OCI-LY1 (cell line): ENCODE results near the gene NRK.

Experiments used
- H2AFZ ChIP-seq: fragments of 200-600 bp; sonication (generic), shearing (Covaris generic); 2 replicates; pipeline ENCODE4 v1.6.0; 2014; ENCODE audit warnings: antibody characterized with exemption, mild to moderate bottlenecking, low read length
- H3F3A ChIP-seq: fragments of 200-600 bp; sonication (generic), shearing (Covaris generic); 2 replicates; pipeline ENCODE4 v1.6.0; 2014; ENCODE audit warnings: mild to moderate bottlenecking, antibody characterized with exemption, low read length, moderate library complexity; ENCODE audit not compliant: insufficient read depth
- H3K27ac ChIP-seq: fragments of 200-600 bp; sonication (generic); 2 replicates; pipeline ENCODE4 v1.5.1; 2014; ENCODE audit warnings: low read length, mixed run types, mild to moderate bottlenecking, low read depth; ENCODE audit not compliant: poor library complexity, severe bottlenecking
- H3K27me3 ChIP-seq: fragments of 200-600 bp; sonication (generic); 2 replicates; pipeline ENCODE4 v1.6.0; 2014; ENCODE audit warnings: antibody characterized with exemption, mild to moderate bottlenecking, low read length, moderate library complexity; ENCODE audit not compliant: insufficient read depth
- H3K36me3 ChIP-seq: fragments of 200-600 bp; sonication (generic); 2 replicates; pipeline ENCODE4 v1.6.1; 2014; ENCODE audit warnings: mild to moderate bottlenecking, antibody characterized with exemption, low read length, moderate library complexity, mixed read lengths; ENCODE audit not compliant: insufficient read depth
- H3K4me1 ChIP-seq: fragments of 200-600 bp; sonication (generic); 2 replicates; pipeline ENCODE4 v1.5.1; 2014; ENCODE audit warnings: mild to moderate bottlenecking, low read length, moderate library complexity; ENCODE audit not compliant: insufficient read depth, severe bottlenecking
- H3K4me2 ChIP-seq: fragments of 200-600 bp; sonication (generic), shearing (Covaris generic); 2 replicates; pipeline ENCODE4 v1.6.1; 2014; ENCODE audit warnings: low read length
- H3K4me3 ChIP-seq: fragments of 200-600 bp; sonication (generic); 2 replicates; pipeline ENCODE4 v1.5.1; 2014; ENCODE audit warnings: low read length, low read depth, mild to moderate bottlenecking, mixed read lengths; ENCODE audit not compliant: poor library complexity, severe bottlenecking
- H3K79me2 ChIP-seq: fragments of 200-600 bp; shearing (Covaris generic); 2 replicates; pipeline ENCODE4 v1.6.1; 2016; ENCODE audit warnings: mixed run types, low read length, mixed read lengths; ENCODE audit not compliant: insufficient read depth
- H3K9ac ChIP-seq: fragments of 200-600 bp; sonication (generic), shearing (Covaris generic); 2 replicates; pipeline ENCODE4 v1.6.1; 2014; ENCODE audit warnings: mild to moderate bottlenecking, low read length, mixed read lengths
- H3K9me2 ChIP-seq: fragments of 200-600 bp; sonication (generic), shearing (Covaris generic); 2 replicates; pipeline ENCODE4 v1.6.1; 2014; ENCODE audit warnings: low read depth, mild to moderate bottlenecking, low read length, mixed read lengths
- H3K9me3 ChIP-seq: fragments of 200-600 bp; shearing (Covaris generic); 2 replicates; pipeline ENCODE4 v1.6.1; 2014; ENCODE audit warnings: low read length, mixed read lengths
- H4K20me1 ChIP-seq: fragments of 200-600 bp; sonication (generic), shearing (Covaris generic); 2 replicates; pipeline ENCODE4 v1.6.0; 2016; ENCODE audit warnings: mild to moderate bottlenecking, low read length; ENCODE audit not compliant: insufficient read depth
- CTCF ChIP-seq: fragments of 200-600 bp; sonication (generic), shearing (Covaris generic); IDR thresholded peaks from 2 replicates; pipeline ENCODE4 v1.5.1; 2017; ENCODE audit warnings: mild to moderate bottlenecking, antibody characterized with exemption, low read length, moderate library complexity, mixed read lengths
- EZH2 ChIP-seq: fragments of 200-600 bp; sonication (generic), shearing (Covaris generic); IDR thresholded peaks from 2 replicates; pipeline ENCODE4 v1.8.0; 2017; ENCODE audit warnings: borderline replicate concordance, mixed run types, mild to moderate bottlenecking, antibody characterized with exemption, low read length, moderate library complexity, mixed read lengths

The NRK gene

GRCh38 chrX:105882581-105883275 lies 60.4 kb downstream of the NRK start:
- Histone ChIP-seq H3K9me3 (no peaks in the 10 kb centered on the region), H3K9ac (no peak overlapping the region), H3K4me3 (no peak overlapping the region), H4K20me1 (no peaks in the 10 kb centered on the region), H3K9me2 (no peaks in the 10 kb centered on the region), H3K79me2 (no peaks in the 10 kb centered on the region), H3K4me2 (no peak overlapping the region), H3K4me1 (no peaks in the 10 kb centered on the region), H3K36me3 (no peaks in the 10 kb centered on the region), H3F3A (no peaks in the 10 kb centered on the region), H3K27ac (no peak overlapping the region), H3K27me3 (no peaks in the 10 kb centered on the region), H2AFZ (no peak overlapping the region)
- TF ChIP-seq EZH2 (no peak), CTCF (no peak)

GRCh38 chrX:105894721-105895120 lies 72.4 kb downstream of the NRK start:
- no peaks in the 10 kb centered on the region for H3K9me3 ChIP-seq

GRCh38 chrX:105909576-105909975 lies 87.2 kb downstream of the NRK start:
- Histone ChIP-seq H3K4me3 (no peak overlapping the region), H3K9ac (no peak overlapping the region), H3K79me2 (no peaks in the 10 kb centered on the region), H2AFZ (no peak overlapping the region), H3K27me3 (no peaks in the 10 kb centered on the region), H4K20me1 (no peaks in the 10 kb centered on the region), H3K27ac (no peak overlapping the region), H3K4me2 (no peak overlapping the region), H3F3A (no peaks in the 10 kb centered on the region), H3K36me3 (no peaks in the 10 kb centered on the region), H3K9me2 (no peaks in the 10 kb centered on the region), H3K9me3 (no peaks in the 10 kb centered on the region), H3K4me1 (no peaks in the 10 kb centered on the region)
- TF ChIP-seq EZH2 (no peak), CTCF (no peak)

More at GRCh38 chrX:105894721-105895120, 72.4 kb downstream of the NRK start:
- H4K20me1 ChIP-seq = no peaks in the 10 kb centered on the region
- TF ChIP-seq EZH2 = no peak
- TF ChIP-seq CTCF = no peak
- H3K9ac ChIP-seq = no peak overlapping the region
- no peaks in the 10 kb centered on the region for H3K9me2 ChIP-seq
- no peak overlapping the region for H3K27ac ChIP-seq
- no peaks in the 10 kb centered on the region for H3K36me3 ChIP-seq
- H3K4me2 ChIP-seq = no peak overlapping the region
- no peak overlapping the region for H3K4me3 ChIP-seq
- H3K27me3 ChIP-seq = no peaks in the 10 kb centered on the region
- H3K4me1 ChIP-seq = no peaks in the 10 kb centered on the region
- no peaks in the 10 kb centered on the region for H3K79me2 ChIP-seq
- no peak overlapping the region for H2AFZ ChIP-seq
- H3F3A ChIP-seq = no peaks in the 10 kb centered on the region
